ENCODE data around the gene RASGRF1.

RASGRF1 gene

DNA sequence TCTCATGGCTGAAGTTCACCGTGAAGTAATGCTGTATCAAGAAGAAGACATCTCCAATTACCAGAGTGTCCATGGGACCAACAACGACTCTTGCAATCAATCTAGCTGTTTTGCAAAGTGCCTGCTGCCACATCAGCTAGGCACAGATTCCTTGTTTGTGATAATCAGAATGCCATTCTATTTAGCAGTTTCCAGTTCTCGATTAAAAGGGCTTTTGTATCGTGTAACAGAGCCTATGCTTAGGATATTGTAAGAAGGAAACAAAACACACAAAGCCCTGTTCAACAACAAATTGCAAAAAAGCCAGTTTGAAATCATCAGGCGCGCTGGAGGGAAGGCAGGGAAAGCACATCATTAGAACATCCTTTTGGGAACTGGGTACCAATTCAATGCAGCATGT, 26.1 kb downstream of the RASGRF1 start:
- ChIA-PET POLR2A (no interaction called here), CTCF (interaction anchor here (0.9 to 2.4 kb wide), 2 partner anchors 37 to 120 kb away, joined by 3 to 9 read pairs; no protein-coding TSS in a partner anchor)
- H3K27ac ChIP-seq (ENCODE audit: extremely low read depth, low read depth, low read length) = no peak overlapping the region

DNA sequence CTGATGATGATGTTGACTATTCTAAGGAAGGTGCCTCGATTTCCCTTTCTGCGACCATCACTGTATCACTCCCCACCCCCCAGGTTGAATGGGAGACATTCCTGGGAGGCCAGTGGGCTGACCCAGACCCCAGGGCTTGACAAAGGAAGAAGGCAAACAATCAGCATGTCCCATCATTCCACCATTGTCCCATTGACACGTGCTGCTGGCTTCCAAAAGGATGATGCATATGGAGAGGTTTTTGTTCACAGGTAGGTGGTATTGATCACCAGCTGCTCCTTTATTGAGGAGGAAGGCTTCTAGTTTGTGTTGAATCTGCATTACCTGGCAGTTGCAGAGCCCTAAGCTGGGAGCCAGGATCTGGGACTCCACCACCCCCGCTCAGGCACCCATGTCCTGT, 30.4 kb downstream of the RASGRF1 start:
- no peaks in the 10 kb centered on the region for H3K9me3 ChIP-seq (ENCODE audit: control insufficient read depth, insufficient read depth, low read depth, low read length)
- H3K4me1 ChIP-seq (ENCODE audit: control insufficient read depth, insufficient read depth, low read length) = no peaks in the 10 kb centered on the region
- CTCF ChIA-PET = interaction anchor here (0.5 kb wide), 1 partner anchor 25 kb away, joined by 3 read pairs; no protein-coding TSS in a partner anchor
- no peak overlapping the region for H3K27ac ChIP-seq (ENCODE audit: extremely low read depth, low read depth, low read length)
- no peak overlapping the region for H3K4me3 ChIP-seq (ENCODE audit: low read depth, low read length)
- POLR2A ChIA-PET = no interaction called here
- no peaks in the 10 kb centered on the region for H3K36me3 ChIP-seq (ENCODE audit: control insufficient read depth in 2 of 2, insufficient read depth in 1 of 2, low read length in 2 of 2)
- TF ChIP-seq ZNF549 (tag by site-specific recombination; IDR thresholded peaks at IDR 0.05) (no peak), SCRT2 (tag by site-specific recombination; IDR thresholded peaks at IDR 0.05) (no peak), ZNF174 (tag by site-specific recombination; IDR thresholded peaks at IDR 0.05) (no peak), GFI1B (tag by site-specific recombination; IDR thresholded peaks at IDR 0.05) (no peak), SETDB1 (IDR thresholded peaks at IDR 0.05; ENCODE audit: insufficient read length, low read length) (no peak), ZNF335 (tag by site-specific recombination; conservative IDR thresholded peaks at IDR 0.05) (no peak), ZNF544 (tag by site-specific recombination; IDR thresholded peaks at IDR 0.05) (no peak), ZBTB8A (tag by site-specific recombination; IDR thresholded peaks at IDR 0.05) (no peak), GLI2 (tag by site-specific recombination; IDR thresholded peaks at IDR 0.05; ENCODE audit: borderline replicate concordance, low read depth) (no peak), ZNF660 (tag by site-specific recombination; IDR thresholded peaks at IDR 0.05) (no peak), ZNF138 (tag by site-specific recombination; IDR thresholded peaks at IDR 0.05; ENCODE audit: borderline replicate concordance) (no peak), ZNF571 (tag by site-specific recombination; IDR thresholded peaks at IDR 0.05) (no peak)
- TF ChIP-seq, protein P1, sequence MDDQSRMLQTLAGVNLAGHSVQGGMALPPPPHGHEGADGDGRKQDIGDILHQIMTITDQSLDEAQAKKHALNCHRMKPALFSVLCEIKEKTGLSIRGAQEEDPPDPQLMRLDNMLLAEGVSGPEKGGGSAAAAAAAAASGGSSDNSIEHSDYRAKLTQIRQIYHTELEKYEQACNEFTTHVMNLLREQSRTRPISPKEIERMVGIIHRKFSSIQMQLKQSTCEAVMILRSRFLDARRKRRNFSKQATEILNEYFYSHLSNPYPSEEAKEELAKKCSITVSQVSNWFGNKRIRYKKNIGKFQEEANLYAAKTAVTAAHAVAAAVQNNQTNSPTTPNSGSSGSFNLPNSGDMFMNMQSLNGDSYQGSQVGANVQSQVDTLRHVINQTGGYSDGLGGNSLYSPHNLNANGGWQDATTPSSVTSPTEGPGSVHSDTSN (CRISPR knock-in tag; IDR thresholded peaks at IDR 0.05) = no peak
- TF ChIP-seq, protein P2, sequence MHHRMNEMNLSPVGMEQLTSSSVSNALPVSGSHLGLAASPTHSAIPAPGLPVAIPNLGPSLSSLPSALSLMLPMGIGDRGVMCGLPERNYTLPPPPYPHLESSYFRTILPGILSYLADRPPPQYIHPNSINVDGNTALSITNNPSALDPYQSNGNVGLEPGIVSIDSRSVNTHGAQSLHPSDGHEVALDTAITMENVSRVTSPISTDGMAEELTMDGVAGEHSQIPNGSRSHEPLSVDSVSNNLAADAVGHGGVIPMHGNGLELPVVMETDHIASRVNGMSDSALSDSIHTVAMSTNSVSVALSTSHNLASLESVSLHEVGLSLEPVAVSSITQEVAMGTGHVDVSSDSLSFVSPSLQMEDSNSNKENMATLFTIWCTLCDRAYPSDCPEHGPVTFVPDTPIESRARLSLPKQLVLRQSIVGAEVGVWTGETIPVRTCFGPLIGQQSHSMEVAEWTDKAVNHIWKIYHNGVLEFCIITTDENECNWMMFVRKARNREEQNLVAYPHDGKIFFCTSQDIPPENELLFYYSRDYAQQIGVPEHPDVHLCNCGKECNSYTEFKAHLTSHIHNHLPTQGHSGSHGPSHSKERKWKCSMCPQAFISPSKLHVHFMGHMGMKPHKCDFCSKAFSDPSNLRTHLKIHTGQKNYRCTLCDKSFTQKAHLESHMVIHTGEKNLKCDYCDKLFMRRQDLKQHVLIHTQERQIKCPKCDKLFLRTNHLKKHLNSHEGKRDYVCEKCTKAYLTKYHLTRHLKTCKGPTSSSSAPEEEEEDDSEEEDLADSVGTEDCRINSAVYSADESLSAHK (tag by site-specific recombination; IDR thresholded peaks at IDR 0.05) = no peak
- TF ChIP-seq, protein P3, sequence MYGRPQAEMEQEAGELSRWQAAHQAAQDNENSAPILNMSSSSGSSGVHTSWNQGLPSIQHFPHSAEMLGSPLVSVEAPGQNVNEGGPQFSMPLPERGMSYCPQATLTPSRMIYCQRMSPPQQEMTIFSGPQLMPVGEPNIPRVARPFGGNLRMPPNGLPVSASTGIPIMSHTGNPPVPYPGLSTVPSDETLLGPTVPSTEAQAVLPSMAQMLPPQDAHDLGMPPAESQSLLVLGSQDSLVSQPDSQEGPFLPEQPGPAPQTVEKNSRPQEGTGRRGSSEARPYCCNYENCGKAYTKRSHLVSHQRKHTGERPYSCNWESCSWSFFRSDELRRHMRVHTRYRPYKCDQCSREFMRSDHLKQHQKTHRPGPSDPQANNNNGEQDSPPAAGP (tag by site-specific recombination; IDR thresholded peaks at IDR 0.05) = no peak
- TF ChIP-seq, protein P4, sequence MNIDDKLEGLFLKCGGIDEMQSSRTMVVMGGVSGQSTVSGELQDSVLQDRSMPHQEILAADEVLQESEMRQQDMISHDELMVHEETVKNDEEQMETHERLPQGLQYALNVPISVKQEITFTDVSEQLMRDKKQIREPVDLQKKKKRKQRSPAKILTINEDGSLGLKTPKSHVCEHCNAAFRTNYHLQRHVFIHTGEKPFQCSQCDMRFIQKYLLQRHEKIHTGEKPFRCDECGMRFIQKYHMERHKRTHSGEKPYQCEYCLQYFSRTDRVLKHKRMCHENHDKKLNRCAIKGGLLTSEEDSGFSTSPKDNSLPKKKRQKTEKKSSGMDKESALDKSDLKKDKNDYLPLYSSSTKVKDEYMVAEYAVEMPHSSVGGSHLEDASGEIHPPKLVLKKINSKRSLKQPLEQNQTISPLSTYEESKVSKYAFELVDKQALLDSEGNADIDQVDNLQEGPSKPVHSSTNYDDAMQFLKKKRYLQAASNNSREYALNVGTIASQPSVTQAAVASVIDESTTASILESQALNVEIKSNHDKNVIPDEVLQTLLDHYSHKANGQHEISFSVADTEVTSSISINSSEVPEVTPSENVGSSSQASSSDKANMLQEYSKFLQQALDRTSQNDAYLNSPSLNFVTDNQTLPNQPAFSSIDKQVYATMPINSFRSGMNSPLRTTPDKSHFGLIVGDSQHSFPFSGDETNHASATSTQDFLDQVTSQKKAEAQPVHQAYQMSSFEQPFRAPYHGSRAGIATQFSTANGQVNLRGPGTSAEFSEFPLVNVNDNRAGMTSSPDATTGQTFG (tag by site-specific recombination; IDR thresholded peaks at IDR 0.05; ENCODE audit: borderline replicate concordance) = no peak

More for the DNA sequence above, 26.1 kb downstream of the RASGRF1 start:
- Histone ChIP-seq H3K36me3 (ENCODE audit: control insufficient read depth in 2 of 2, insufficient read depth in 1 of 2, low read length in 2 of 2) (no peaks in the 10 kb centered on the region), H3K4me3 (ENCODE audit: low read depth, low read length) (no peak overlapping the region), H3K9me3 (ENCODE audit: control insufficient read depth, insufficient read depth, low read depth, low read length) (no peaks in the 10 kb centered on the region), H3K4me1 (ENCODE audit: control insufficient read depth, insufficient read depth, low read length) (no peaks in the 10 kb centered on the region)
- TF ChIP-seq SCRT1 (tag by site-specific recombination; IDR thresholded peaks at IDR 0.05; ENCODE audit: borderline replicate concordance) (no peak), ZNF596 (tag by site-specific recombination; IDR thresholded peaks at IDR 0.05) (no peak), KLF1 (tag by site-specific recombination; IDR thresholded peaks at IDR 0.05) (no peak), BCL11B (tag by site-specific recombination; IDR thresholded peaks at IDR 0.05; ENCODE audit: low read depth) (no peak), ZNF223 (tag by site-specific recombination; IDR thresholded peaks at IDR 0.05) (no peak), ZNF221 (tag by site-specific recombination; IDR thresholded peaks at IDR 0.05; ENCODE audit: borderline replicate concordance) (no peak), ZNF248 (tag by site-specific recombination; IDR thresholded peaks at IDR 0.05) (no peak), ZNF501 (tag by site-specific recombination; IDR thresholded peaks at IDR 0.05) (no peak), ZNF23 (tag by site-specific recombination; IDR thresholded peaks at IDR 0.05; ENCODE audit: borderline replicate concordance) (no peak), ZNF521 (tag by site-specific recombination; IDR thresholded peaks at IDR 0.05) (no peak)
- TF ChIP-seq, protein P5, sequence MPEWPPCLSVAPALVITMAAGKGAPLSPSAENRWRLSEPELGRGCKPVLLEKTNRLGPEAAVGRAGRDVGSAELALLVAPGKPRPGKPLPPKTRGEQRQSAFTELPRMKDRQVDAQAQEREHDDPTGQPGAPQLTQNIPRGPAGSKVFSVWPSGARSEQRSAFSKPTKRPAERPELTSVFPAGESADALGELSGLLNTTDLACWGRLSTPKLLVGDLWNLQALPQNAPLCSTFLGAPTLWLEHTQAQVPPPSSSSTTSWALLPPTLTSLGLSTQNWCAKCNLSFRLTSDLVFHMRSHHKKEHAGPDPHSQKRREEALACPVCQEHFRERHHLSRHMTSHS (tag by site-specific recombination; IDR thresholded peaks at IDR 0.05) = no peak
- TF ChIP-seq, protein P6, sequence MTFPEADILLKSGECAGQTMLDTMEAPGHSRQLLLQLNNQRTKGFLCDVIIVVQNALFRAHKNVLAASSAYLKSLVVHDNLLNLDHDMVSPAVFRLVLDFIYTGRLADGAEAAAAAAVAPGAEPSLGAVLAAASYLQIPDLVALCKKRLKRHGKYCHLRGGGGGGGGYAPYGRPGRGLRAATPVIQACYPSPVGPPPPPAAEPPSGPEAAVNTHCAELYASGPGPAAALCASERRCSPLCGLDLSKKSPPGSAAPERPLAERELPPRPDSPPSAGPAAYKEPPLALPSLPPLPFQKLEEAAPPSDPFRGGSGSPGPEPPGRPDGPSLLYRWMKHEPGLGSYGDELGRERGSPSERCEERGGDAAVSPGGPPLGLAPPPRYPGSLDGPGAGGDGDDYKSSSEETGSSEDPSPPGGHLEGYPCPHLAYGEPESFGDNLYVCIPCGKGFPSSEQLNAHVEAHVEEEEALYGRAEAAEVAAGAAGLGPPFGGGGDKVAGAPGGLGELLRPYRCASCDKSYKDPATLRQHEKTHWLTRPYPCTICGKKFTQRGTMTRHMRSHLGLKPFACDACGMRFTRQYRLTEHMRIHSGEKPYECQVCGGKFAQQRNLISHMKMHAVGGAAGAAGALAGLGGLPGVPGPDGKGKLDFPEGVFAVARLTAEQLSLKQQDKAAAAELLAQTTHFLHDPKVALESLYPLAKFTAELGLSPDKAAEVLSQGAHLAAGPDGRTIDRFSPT (tag by site-specific recombination; IDR thresholded peaks at IDR 0.05) = no peak
- TF ChIP-seq, protein P7, sequence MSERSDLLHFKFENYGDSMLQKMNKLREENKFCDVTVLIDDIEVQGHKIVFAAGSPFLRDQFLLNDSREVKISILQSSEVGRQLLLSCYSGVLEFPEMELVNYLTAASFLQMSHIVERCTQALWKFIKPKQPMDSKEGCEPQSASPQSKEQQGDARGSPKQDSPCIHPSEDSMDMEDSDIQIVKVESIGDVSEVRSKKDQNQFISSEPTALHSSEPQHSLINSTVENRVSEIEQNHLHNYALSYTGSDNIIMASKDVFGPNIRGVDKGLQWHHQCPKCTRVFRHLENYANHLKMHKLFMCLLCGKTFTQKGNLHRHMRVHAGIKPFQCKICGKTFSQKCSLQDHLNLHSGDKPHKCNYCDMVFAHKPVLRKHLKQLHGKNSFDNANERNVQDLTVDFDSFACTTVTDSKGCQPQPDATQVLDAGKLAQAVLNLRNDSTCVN (tag by site-specific recombination; optimal IDR thresholded peaks at IDR 0.05) = no peak

Data from HEK293 (cell line).